Stimulated activated CD4-positive, alpha-beta T cell treated with anti-CD3 and anti-CD28 coated beads, Interleukin-2, amount 100 ng/mL, for 4 hours (primary cell): Measurements from ENCODE around the gene SLC25A19.
"Not testable (repeated sequence)": the region's sequence is repeated elsewhere in the genome, so short reads cannot be mapped to it uniquely, and the experiment has no call there.

ENCODE experiments used
- DNase-seq: peaks from one replicate; pipeline ENCODE4 v3.0.0-alpha.2; 2020; ENCODE audit warnings: low read depth

The SLC25A19 gene

DNA sequence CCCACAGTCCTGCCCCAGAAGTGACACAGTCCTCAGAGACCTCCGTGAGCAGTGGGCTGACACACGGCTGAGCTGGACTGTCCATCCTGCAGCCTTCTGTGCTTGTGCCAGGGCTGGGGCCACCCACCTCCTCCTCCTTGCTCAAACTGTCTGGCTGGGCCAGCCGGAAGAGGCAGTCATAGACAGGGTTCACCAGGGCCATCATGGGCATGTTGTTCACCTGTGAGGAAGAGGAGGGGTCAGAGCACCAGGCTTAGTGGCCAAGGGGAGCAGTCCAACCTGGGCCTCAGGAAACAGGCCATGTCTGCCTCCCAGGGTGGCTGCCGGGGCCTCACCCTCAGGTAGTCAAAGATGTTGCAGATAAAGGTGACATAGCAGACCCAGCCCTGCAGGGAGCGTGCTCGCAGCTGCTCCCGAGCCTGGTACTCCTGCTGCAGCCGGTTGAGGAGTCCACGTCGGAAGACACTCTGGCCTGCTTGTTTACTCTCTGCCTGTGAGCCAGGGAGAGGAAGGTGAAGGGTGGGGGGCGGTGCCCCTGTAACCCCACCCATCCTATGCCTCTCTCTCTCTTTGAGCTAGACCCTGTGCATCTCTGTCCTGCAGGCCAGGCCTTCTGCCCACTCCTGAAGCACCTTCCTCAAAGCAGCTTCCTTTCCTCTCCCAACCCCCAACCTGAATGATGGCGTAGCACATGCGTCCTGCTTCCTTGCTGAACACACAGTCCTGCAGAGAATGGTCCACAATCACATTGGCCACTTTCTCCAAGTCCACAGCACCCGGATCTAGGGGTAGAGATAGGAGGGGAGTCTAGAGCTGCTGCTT lies 21.6 kb downstream of the SLC25A19 start:
- DNase-seq = no peak

DNA sequence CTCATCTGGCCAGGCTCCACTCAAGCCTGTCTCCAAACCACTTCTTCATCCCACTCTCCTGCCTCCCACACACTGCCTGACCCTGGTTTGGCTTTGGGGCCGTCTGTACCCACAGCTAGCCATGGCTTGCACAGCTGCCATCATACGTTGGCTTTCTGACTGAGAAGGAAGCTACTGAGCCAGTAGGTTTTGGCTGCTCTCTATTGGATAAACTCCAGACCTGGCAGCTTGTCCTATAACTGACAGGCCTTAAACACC lies 22.2 kb downstream of the SLC25A19 start:
- DNase-seq = no peak

DNA sequence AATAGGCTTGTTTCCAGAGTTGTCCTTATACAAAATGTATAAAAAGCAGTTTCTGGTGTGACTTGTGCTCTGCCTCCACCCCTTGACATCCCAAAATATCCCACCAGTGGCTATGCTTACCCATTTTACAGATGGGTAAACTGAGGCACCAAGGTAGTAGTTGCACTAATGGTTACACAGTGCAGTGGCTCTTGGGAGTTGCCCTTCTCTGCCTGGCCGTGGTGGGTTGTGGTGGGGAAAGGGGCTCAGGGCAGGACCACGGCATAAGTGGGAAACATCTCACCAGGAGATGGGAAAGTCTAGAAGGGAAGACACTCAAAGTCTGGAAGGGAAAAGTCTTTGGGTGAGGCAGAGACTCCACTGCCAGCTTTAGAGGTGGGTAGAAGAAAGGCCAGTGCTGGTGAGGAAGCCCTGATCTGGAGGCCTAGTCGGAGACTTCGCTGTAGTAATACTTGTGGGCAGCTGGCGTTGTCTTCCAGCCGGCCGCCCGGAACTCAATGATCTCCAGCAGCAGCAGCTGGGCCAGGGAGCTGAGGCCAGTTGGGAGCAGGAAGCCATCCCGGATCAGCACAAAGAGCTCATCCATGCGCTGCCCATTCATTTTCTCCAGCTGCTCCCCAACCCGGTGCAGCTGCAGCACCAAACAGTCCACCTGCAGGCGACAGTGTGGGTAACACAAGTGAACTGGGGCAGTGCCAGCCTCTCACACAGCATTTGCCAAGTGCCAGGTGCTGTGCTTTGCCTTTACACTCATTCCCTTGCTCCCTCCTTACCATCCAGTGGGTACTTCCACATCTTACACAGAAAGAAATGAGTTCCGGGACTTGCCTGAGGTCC lies 22.7 kb downstream of the SLC25A19 start:
- no peak for DNase-seq

DNA sequence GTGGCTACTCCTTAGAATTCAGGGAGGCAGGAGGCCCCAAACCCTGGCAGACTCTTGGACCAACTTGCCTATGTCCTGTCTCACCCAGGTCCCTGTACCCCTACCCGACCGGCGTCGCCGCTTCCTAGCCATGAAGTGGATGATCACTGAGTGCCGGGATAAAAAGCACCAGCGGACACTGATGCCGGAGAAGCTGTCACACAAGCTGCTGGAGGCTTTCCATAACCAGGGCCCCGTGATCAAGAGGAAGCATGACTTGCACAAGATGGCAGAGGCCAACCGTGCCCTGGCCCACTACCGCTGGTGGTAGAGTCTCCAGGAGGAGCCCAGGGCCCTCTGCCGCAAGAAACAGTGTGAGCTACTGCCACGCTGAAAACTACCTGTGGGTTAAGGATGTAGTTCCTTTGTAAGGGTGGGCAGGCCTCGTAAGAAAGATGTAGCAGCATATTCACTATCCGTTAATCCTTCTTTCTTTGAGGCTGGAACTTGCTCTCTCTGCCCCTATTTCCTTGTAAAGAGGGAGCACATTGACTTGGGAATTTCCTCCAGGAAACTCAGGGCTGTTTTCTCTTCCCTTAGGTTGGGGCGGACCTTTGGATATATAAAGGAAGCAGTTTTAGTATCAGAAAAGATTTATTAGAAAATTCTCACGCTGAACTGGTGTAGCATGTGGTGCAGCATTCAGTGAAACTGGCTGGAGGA lies 23.5 kb downstream of the SLC25A19 start:
- no peak for DNase-seq

DNA sequence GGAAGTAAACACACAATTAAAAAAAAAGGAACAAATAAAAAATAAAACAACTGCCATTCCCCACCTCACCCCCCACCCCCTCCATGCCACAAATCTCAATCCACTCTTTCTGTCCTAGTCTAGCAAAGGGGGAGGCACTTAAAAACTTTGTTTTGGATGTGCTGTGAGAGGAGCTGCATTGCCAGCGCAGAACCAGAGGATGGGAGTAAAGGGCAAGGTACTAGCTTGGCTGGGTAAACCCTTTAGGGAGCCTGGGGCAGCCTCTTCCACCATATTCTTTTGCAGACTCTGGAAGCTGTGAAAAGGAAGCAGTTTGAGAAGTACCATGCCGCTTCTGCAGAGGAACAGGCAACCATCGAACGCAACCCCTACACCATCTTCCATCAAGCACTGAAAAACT lies 26.2 kb downstream of the SLC25A19 start:
- DNase-seq = no peak

DNA sequence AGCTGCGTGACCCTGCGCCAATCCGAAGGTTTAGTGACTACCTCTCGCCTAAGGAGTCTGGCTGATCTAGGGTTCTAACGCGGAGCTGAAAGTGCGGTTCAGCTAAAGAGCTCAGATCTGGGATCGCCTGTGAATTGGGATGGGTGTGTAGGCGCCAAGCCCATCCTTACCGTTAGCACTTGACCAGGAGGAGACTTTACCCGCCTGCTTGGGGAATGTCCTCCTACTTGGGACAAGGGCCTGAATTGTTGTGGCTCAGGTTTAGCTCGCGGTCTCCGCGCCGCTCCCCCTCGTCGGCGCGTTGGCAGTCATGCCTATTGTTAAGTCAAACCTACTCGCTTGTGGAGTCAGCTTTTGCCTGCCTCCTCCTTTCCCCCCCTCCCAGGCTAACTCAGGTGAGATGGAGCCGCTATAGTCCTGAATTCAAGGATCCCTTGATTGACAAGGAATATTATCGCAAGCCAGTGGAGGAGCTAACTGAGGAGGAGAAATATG lies 27.1 kb downstream of the SLC25A19 start:
- no peak for DNase-seq

DNA sequence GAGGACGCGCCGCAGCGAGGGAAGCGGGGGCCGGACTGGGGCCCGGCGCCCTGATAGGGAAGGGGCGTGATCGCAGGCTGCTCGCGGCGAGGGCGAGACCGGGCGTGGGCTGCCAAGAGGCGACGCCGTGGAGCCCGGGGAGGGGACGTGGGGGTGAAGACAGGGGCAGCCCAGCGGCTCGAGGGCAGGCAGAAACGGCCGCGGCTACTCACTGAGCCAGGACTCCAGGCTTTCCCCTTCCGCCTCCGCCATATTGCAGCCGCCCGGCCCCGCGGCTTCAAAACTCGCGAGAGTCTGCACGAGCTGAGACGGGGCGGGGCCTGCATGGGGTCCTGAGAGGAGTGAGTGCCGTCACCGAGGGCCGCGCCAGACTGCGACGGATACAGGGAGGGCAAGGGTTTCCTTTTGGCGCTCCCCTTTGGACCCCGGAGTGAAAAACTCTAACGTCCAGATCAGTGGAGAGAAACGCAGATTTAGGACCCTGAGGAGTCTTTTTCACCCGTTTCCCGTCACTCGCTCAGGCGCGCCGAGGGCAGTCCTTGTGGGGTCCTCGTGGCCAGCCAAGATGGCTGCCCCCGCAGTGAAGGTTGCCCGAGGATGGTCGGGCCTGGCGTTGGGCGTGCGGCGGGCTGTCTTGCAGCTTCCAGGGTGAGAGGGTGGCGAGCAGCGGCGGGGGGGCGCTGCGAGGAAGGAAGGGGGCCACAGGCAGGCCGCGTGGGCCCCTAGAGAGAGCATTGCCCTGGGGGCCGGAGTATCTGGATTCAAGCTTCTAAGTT lies 27.7 kb downstream of the SLC25A19 start, which contains the start of the genes GGA3 and MRPS7:
Gene GGA3, minus strand, starts transcription at position 271 of the 776 bp plus-strand sequence. Its CDS starts 19 bp downstream, at position 252.
Gene MRPS7, plus strand, starts transcription at position 544 of the 776 bp plus-strand sequence. Its CDS starts 22 bp downstream, at position 566.
- peak; percentile 92 for DNase-seq

DNA sequence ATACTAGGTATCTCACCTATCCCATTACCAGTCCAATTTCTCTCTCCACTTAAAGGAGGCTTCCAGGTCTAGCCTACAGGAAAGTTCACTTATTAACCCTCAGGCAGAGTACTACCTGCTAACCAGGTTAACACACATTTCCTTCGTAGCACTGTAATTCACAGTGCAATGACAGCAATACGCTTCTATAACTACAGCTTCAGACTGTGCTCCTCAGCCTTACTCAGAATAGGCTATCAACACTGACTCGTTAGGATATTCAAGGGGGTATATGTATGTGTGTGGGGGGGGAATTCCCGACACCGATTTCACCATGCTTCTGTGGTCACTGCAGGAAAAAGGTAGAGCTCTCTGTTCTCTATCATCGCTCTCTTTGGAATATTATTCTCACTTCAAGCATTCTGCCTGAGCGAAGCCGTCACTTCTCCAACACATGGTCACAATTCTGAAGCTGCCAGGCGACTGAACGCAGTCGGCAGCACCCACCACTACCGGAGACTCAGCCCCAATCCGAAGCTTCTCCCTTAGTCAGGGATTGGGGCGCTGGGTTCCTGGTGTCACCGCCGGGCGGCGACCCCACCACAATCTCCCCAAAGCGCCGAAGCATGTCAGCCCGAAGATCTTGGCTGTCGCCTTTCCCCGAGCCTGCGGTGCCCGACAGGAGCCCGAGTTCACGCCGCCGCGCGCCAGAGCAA lies 28.4 kb downstream of the SLC25A19 start:
- peak; percentile 60 for DNase-seq

DNA sequence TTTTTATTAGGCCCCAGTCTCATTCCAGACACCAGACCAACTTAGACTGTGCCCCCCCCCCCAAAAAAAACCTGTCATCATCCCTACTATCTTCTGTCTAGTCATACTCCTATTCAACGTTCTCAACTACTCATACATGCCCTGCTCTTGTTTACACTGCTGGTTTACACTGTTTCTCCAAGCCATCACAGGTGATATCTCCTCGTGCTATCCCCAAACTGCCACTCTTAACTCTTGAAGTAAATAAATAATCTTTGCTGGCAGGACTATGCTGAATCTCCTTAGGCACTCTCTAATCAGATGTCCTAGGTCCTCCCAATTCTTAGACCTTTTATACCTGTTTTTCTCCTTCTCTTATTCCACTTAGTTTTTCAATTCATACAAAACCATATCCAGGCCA lies 32.0 kb downstream of the SLC25A19 start:
- DNase-seq = not testable (repeated sequence)

DNA sequence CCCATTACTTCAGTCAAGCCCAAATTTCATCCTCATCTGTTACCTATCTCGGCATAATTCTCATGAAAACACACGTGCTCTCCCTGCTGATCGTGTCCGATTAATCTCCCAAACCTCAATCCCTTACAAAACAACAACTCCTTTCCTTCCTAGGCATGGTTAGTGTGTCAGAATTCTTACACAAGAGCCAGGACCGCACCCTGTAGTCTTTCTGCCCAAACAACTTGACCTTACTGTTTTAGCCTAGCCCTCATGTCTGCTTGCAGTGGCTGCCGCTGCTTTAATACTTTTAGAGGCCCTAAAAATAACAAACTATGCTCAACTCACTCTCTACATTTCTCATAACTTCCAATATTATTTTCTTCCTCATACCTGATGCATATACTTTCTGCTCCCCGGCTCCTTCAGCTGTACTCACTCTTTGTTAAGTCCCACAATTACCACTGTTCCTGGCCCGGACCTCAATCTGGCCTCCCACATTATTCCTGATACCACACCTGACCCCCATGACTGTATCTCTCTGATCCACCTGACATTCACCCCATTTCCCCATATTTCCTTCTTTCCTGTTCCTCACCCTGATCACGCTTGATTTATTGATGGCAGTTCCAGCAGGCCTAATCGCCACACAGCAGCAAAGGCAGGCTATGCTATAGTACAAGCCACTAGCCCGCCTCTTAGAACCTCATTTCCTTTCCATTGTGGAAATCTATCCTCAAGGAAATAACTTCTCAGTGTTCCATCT lies 33.1 kb downstream of the SLC25A19 start:
- not testable (repeated sequence) for DNase-seq

DNA sequence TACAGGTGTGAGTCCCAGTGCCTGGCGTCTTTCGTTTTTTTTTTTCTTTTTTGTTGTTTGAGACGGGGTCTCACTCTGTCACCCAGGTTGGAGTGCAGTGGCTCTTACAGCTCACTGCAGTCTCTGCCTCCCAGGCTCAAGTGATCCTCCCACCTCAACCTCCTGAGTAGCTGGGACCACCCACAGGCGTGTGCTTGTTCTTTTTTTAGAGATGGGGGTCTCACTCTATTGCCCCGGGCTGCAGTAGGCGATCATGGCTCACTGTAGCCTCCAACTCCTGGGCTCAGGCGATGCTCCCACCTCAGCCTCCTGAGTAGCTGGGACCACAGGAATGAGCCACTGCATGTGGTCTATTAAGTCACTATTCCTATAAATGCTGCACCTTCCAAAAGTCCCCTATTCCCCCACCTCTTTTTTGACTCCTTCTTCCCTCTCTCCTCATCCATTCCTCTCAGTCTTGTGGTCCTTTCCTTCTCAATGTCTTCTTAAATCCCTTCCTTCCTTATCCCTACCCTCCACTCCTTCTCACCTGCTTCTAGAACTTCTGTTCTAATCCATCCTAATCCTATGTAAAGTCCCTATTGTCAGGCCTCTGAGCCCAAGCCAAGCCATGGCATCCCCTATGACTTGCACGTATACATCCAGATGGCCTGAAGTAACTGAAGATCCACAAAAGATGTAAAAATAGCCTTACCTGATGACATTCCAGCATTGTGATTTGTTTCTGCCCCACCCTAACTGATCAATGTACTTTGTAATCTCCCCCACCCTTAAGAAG lies 37.0 kb downstream of the SLC25A19 start:
- no peak for DNase-seq

DNA sequence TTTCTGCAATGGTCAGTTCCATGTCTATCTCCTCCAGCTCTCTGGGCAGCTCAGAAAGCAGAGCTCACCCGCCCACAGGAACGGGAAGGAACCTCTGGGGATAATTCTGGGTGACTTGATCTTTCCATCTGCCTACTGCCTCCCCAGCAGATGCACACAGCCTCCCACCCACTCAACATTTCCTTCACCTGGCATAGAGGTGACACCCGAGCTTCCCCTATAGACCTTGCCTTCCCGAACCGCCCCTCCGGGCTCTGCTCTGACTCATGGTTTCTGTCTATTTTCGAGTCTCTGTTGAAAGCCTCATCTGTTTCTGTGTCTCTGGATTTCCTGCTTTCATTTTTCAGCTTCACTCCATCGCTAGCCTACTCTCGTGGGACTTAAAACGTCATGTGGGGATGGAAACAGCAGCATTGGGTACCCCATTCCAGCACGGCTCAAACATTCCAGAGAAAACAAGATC lies 39.2 kb downstream of the SLC25A19 start:
- DNase-seq = peak; percentile 88

DNA sequence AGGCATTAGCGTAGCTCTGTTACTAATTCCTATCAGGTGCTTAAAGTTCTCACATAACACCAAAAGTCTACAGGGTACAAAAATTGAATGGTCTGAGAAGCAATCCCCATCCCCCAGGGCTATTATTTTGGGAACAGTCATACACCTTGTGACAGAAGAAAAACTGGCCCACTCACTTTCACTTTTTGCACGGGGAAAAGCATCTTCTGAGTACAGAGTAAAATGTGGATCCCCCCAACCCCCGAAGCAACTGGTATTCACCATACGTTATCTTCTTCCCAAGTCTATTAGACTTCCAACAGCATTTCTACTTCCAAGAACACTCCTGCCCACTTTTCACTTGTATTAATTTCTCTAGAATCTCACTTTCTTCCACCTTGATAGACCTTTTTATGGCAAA lies 39.7 kb downstream of the SLC25A19 start:
- DNase-seq = no peak

DNA sequence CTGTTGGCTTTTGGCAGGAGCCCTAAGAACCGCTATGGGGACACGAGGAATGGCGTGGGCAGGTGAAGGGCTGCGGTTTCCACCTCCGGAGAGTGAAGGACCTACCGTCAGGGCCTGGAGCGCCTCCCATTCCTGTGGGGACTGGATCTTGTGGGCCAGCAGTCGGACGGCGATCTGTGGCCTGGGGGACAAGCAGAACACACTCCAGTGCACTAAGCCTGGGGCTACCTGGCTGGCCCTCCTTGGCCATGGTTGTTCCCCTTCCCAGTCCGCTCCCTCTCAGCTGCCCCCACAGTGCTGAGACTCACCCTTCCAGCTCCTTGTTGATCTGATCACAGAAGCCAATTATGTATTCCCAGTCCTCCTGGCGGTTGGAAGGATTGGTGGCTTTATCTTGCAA lies 42.8 kb downstream of the SLC25A19 start:
- DNase-seq = no peak

DNA sequence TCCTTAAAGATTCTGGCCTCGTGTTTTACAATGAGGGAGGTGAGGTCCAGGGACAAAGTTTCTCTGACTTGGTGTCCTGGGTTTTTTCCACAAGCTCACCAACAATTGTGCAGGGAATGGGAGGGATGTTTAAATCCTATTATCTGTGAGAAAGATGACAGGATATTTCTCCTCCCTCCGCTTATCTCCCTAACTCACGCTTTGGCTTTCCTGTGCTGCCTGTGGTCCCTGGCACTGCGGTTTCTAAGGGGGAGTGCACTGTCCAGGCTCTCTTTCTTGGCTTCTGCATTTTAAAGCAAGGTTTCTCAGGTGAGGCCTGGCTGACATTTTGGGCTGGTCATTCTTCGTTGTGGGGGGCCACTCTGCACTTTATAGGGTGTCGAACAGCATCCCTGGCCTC lies 44.2 kb downstream of the SLC25A19 start:
- DNase-seq = no peak

DNA sequence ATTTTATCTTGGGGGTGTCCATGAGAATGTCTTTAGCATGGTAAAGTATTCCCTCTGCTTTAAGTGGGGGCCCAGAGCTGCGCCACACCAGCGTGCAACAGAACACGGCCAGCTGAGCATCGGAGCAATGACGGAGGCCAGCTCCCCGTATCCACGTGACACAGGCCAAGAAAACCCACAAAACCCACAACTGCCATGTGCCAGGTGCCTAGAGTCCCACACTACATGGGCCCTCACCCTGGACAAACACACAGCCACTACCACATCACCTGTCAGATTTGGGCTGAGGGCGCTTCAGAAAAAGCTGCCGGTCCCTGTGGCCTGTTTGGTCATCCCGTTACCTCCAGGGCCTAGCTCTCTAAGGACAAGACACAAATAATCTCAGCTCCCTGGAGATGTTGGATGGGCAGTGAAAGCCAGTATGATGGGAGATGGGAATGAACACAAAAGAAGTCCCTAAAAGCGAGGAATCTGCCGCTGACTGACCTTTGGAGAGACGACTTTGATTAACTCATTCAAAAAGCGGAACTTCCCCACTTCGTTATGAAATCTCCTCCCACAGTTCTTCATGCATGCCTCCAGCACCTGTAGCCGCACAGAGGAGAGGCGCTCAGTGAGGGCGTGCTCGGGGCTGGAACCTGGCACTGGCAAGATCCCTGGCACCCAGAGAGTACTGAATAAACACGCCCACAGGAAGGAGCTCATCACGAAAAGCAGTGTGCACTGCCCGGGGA lies 44.9 kb downstream of the SLC25A19 start:
- no peak for DNase-seq

DNA sequence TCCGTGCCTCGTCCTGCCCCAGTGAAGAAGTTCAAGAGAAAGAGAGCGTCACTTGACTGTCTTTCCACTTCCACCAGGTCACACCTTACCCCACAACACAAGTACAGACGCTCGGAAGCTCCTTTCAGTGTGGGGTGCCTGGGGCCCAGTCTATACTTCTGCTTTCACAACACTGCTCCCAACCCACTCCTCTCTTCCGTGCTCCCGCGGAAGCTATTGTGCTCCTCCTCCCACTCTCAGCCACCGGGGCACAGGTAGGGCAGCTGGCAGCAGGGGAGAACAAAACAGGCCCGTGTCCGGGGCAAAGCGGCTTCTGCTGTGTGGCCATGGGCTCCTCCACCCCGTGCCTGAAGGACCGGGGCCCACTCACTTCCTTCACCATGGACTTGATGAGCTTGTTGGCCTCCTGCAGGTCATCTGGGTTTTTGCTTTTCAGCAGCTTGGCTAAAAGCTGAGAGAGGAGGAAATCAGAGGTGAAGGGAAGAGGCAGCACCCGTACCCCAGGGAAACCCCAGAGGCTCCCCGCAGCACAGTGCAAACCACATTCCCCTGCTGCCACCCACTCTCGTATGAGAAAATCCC lies 46.7 kb downstream of the SLC25A19 start:
- no peak for DNase-seq

DNA sequence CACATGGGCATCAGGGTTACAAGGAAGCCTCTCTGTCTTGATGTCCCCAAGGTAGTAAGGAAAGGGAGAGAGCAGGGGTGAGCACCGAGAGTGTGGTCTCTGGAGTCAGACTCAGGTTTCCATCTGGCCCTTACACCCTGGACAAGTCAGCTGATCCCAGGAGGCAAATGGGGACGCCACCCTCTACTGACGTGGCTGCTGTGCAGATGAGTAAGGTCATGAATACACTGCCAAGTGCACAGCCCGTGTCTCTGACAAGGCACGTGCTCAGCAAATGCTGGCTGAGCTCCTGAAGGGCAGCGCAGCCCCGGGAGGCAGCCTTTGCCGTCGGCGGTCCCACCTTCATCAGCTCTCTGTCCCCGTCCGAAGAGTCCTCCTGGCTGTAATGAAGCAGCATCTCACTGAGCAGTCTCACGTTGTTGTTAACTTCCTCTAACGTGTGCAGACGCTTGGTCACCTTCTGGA lies 47.2 kb downstream of the SLC25A19 start:
- no peak for DNase-seq
